NCI-H2171 (cell line): ENCODE results near the gene ETV4.

Experiments used
- DNase-seq: peaks from one replicate; lab custom pipeline; 2025; lab: John Stamatoyannopoulos, UW

Gene ETV4

GRCh38 chr17:43572368-43572980 lies 26.3 kb upstream of the ETV4 start:
- no peak for DNase-seq

DNA sequence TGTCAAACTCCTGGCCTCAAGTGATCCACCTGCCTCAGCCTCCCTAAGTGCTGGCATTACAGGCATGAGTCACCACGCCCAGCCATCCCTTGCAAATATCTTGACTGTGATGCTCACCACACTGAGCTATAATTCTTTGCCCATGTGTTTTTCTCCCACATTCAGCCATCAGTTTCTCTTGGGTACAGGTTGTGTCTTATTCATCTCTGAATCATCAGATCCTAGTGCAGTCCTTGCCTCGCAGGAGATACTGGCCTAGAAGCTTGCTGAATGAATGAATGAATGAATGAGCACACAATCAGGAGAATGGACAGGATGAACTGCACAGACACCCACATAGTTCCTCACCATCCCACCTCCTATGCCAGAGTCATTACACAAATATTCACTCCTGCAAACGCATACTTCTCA lies 24.4 kb upstream of the ETV4 start:
- DNase-seq = no peak

- no peak for DNase-seq
Observed at GRCh38 chr17:43568506-43569082, 22.5 kb upstream of the ETV4 start.

GRCh38 chr17:43563600-43564594 lies 17.8 kb upstream of the ETV4 start:
- no peak for DNase-seq

- DNase-seq = no peak
Observed at GRCh38 chr17:43562679-43563599, 16.8 kb upstream of the ETV4 start.

DNA sequence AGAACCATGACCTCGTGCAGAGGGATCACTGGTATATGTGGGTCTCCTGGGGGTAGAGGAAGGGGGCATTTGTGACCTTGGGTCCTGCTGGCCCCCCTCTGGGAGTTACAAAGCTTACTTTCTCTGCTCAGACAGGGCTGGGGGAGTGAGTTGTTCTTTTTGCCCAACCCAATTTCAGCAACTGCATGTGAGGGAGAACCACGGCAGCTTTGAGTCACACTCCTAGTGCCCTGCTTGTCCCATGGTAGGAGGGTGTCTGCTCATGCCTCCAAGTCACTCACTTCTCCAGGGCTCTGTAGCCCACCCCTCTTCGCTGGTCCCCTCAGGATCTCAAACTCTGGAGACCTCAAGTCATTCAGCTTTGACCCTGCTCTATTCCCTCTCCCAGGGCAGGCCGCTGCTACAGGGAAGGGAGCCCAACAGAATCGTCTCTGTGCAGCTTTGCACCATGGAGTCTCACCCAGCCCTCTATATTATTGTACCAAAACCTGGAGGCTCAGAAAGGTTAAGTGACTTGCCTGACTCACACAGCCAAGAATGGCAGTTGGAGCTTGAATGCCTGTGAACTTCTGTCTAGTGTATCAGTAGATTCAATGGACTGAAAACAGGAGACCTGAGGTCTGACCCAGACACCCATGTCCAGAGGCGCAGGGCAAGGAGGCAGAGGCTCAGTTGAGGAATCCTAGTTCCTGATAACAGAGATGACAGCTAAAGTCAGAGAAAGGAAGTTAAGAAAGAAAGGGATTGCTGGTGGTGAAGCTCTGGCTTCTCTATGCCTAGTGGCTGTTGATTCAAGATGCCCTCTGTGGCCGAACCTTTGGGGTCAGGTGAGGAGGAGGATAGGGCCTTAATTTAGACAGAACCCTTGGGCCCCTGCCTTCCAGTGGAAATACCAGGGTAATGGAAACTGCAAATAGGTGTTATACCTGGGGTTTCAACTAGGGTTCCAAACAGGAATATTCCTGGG lies 14.6 kb upstream of the ETV4 start:
- DNase-seq = no peak

DNA sequence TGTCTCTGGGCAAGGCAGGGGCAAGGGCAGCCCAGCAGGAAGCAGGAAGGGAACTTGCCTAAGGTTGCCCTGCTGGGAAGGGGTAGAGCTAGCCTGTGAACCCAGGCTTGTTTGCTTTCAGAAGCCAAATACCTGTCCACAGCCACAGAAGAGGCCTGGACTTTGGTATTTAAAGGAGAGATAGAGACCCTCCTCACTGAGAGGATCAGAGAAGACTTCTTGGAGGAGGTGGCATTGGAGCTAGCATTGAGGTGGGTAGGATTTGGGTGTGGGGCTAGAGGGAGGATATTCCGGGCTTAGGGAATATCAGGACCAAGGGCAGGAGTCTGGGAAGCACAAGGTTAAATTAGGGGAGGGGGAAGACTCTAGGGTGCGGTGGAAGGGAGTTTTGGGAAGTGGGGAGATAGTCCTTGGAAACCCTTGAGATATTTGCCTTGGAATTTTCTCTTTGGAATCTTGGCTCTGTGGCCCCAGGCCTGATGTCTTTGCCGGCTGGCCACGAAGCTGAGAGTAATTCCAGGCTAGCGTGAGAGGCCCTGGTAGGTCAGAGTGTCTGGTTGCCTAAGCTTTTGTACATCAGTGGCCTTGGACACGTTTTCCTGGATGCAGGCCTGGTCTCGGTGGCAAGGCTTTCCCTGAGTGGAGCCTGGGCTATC lies 13.1 kb upstream of the ETV4 start:
- DNase-seq = no peak

- no peak for DNase-seq
Observed at GRCh38 chr17:43558805-43559160, 12.6 kb upstream of the ETV4 start.

GRCh38 chr17:43556292-43556691 lies 10.2 kb upstream of the ETV4 start:
- no peak for DNase-seq

DNA sequence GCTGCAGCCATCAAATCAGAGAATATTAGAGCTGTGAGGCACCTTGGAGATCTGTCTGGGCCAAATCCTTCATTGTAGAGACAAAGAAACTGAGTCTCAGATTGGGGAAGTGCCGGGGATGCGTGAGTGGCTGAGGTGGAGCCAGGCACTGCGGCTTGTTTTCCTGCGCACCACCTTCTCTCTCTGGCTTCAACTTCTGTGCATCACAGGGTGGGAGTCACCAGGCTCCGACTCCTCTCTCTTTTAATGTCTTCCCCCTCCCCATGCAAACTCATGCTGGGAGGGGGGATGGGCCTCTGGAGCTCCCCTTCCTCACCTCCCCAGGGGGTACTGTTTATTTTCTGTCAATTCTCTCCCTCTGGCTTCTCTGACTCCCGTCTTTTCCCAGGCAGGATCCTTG lies 8.7 kb upstream of the ETV4 start:
- DNase-seq = no peak

- no peak for DNase-seq
Observed at GRCh38 chr17:43553573-43553972, 7.4 kb upstream of the ETV4 start.

DNA sequence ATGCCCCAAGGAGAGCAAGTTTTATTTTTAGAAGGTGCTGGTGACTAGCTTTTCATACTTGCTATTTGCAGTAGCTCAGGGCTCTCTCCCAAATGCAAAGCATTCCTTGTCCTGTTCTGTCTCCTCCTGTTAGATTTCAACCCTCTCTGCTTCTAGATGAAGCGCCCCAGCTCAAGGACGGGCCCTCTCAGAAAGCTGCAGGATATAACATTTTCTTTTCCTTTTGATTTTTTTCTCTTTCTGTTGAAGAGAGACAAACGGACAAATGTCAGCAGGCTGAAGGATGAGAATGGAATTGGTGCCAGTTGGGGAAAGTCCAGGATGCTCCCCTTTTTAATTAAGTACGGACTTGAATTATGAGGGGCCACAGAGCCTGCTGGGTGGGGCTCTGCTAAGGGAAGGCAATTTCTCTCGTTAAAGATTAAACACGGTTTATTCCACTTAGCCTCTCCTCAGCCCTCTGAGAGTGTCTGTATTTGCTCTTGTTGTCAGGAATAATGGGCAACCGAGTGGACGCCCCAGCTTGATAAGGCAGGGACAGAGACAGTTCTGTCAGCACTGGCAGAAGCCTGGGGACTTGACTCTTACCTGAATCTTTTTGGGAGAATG lies 6.2 kb upstream of the ETV4 start:
- no peak for DNase-seq

DNA sequence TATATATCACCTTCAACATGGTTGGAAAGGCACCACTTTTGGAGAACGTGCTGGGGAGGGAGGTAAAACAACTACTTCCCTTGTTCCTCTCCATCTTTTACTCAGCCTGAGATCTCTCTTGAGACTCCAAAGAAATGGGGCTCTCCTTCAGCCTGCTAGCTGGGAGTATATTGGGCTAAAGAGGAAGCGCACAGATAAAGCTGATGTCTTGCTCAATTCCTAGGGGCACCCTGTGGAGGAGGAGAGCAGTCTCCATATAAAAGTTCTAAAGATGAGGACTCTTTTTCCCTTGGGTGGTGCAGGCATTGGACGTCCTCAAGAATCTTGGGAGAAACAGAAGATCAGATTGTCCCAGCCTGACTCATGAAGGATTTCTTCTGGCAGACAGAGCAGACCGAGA lies 4.6 kb upstream of the ETV4 start:
- DNase-seq = no peak

- no peak for DNase-seq
Observed at GRCh38 chr17:43549496-43549895, 3.4 kb upstream of the ETV4 start.

GRCh38 chr17:43548689-43549379 lies 2.7 kb upstream of the ETV4 start:
- no peak for DNase-seq

- DNase-seq = no peak
Observed at GRCh38 chr17:43547659-43548256, 1.6 kb upstream of the ETV4 start.

GRCh38 chr17:43547189-43547550 lies 1.0 kb upstream of the ETV4 start:
- no peak for DNase-seq

DNA sequence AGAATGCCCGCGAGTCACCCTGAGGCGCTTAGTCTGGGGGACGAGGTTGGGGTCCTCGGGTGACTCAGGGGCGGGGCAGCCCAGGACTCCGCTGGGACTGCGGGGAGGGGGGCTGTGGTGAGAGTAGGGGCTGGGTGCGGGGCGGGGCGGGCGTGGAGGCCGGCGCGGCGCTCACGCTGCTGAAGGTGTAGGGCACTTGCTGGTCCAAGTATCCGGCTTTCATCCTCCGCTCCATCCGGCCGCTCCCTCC lies 832 bp downstream of the ETV4 start:
- no peak for DNase-seq
